ENCODE results near the gene CD47. TPM values are rescaled to one million over a fixed set of nuclear protein-coding genes. Genes with fewer than 3 reads are reported as not detected.

Gene CD47
- total and polyA plus RNA-seq, 2 of the 4 experiments (the other 2 are of a cell fraction) = 45.9 to 52.0 TPM

DNA sequence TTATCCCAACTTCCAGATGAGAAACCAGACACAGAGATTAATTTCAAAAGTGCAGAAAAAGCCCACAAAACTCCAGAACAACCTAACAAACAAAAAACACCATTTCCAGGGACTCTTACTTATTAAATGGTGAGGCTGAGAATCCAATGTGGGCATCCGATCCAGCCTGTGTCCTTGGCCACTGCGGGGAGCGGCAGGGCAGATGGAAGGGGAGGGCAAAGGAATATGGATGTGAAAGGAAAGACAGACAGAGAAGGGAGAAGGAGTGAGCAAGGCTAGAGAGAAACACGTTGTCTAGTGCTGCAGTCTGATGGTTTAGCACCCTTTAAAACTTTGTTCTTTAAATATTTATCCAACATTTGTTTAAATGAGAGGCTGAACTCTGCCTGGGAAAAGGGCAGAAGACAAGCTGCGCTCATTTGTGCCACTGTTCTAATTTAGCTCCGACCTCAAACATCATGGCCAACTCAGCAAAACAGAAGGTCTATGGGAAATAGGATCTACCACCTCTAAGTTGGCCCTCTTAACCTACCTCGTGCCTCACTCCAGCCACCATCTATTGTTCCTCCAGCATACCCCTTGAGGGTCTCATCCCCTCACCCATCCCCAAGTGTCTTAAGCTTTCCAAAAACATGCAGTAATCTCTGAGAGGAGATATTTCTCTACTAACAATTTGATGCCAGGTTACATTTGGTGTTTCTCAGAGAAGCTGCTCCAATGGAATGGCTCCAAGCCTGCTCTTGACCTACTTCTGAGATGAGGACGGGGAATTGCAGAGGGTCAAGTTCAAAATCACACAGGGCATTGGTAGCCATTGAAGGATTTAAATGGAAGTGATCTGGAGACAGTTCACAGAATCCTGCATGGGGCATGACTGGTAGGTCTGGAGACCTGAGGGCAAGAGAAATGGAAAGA, 77.4 kb downstream of the CD47 start (continued):
- no peak for TF ChIP-seq FOS (IDR thresholded peaks at IDR 0.05; ENCODE audit: low read depth, low read length)

- Histone ChIP-seq H4K8ac (ENCODE audit: low read depth in 2 of 2, low read length in 2 of 2) (no peak overlapping the region), H3K23ac (ENCODE audit: low read depth, low read length) (no peak overlapping the region), H2BK5ac (ENCODE audit: low read depth, low read length, poor library complexity, severe bottlenecking) (no peak overlapping the region), H3K4me1 (ENCODE audit: control insufficient read depth, insufficient read depth, low read length) (peaks cover 1% of the 10 kb centered on the region; the same call in 1 of the 2 replicates), H2AK9ac (replicated peaks; ENCODE audit: low read depth, low read length, poor library complexity) (no peak overlapping the region), H3K27me3 (ENCODE audit: control insufficient read depth, insufficient read depth, low read length) (peaks cover 12% of the 10 kb centered on the region), H4K91ac (ENCODE audit: insufficient read depth, low read depth, low read length) (no peak overlapping the region), H3K9ac (ENCODE audit: low read depth, low read length) (no peak overlapping the region), H3K14ac (replicated peaks; ENCODE audit: low read depth, low read length) (no peak overlapping the region), H3K56ac (ENCODE audit: extremely low read depth, insufficient read depth, low read length) (no peak overlapping the region), H3K4me2 (ENCODE audit: low read depth, low read length) (no peak overlapping the region), H3K9me1 (ENCODE audit: insufficient read depth, low read length) (no peaks in the 10 kb centered on the region), H3K36me3 (ENCODE audit: control insufficient read depth, insufficient read depth, low read length) (no peaks in the 10 kb centered on the region), H3K79me1 (ENCODE audit: low read depth in 1 of 2, low read length in 2 of 2) (no peaks in the 10 kb centered on the region), H3K9me3 (ENCODE audit: control insufficient read depth, insufficient read depth, low read length) (no peaks in the 10 kb centered on the region), H3K18ac (ENCODE audit: low read depth, low read length) (no peak overlapping the region), H2BK20ac (ENCODE audit: low read depth, low read length) (no peak overlapping the region), H3K27ac (ENCODE audit: insufficient read depth, low read length) (no peak overlapping the region), H2BK120ac (ENCODE audit: low read depth, low read length) (no peak overlapping the region), H3K4me3 (ENCODE audit: insufficient read depth, low read depth, low read length) (no peak overlapping the region), H4K20me1 (ENCODE audit: insufficient read depth, low read length) (no peaks in the 10 kb centered on the region), H2BK15ac (ENCODE audit: low read depth, low read length) (no peak overlapping the region), H3K4ac (ENCODE audit: low read depth, low read length) (no peak overlapping the region), H2AFZ (replicated peaks; ENCODE audit: low read length, poor library complexity) (no peak overlapping the region), H2AK5ac (ENCODE audit: low read depth, low read length) (no peak overlapping the region), H4K5ac (ENCODE audit: low read depth, low read length) (no peak overlapping the region)
- 100% methylated on average over 1 of the region's 8 CpGs; no CpG with 5 or more reads in 1 of the 2 experiments for WGBS, 2 experiments (ENCODE audit: extremely low coverage in 2 of 2, insufficient read length in 1 of 2)
- dilution Hi-C loops (cut with HindIII; ENCODE audit: low sequenced_read_pairs, unreplicated experiment) = no loop called here
- CTCF ChIA-PET = no interaction called here
- DNase-seq (no peak), ATAC-seq (ENCODE audit: low read depth) (no peak)
- TF ChIP-seq, protein P1, sequence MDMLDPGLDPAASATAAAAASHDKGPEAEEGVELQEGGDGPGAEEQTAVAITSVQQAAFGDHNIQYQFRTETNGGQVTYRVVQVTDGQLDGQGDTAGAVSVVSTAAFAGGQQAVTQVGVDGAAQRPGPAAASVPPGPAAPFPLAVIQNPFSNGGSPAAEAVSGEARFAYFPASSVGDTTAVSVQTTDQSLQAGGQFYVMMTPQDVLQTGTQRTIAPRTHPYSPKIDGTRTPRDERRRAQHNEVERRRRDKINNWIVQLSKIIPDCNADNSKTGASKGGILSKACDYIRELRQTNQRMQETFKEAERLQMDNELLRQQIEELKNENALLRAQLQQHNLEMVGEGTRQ (IDR thresholded peaks at IDR 0.05; ENCODE audit: low read depth, low read length) = no peak
- TF ChIP-seq POLR2A (IDR thresholded peaks at IDR 0.05; ENCODE audit: low read depth, low read length) = no peak
- no peak for TF ChIP-seq CEBPB (IDR thresholded peaks at IDR 0.05; ENCODE audit: low read depth, low read length)
- TF ChIP-seq RFX5 (IDR thresholded peaks at IDR 0.05; ENCODE audit: low read depth, low read length) = no peak
- TF ChIP-seq, protein P2, sequence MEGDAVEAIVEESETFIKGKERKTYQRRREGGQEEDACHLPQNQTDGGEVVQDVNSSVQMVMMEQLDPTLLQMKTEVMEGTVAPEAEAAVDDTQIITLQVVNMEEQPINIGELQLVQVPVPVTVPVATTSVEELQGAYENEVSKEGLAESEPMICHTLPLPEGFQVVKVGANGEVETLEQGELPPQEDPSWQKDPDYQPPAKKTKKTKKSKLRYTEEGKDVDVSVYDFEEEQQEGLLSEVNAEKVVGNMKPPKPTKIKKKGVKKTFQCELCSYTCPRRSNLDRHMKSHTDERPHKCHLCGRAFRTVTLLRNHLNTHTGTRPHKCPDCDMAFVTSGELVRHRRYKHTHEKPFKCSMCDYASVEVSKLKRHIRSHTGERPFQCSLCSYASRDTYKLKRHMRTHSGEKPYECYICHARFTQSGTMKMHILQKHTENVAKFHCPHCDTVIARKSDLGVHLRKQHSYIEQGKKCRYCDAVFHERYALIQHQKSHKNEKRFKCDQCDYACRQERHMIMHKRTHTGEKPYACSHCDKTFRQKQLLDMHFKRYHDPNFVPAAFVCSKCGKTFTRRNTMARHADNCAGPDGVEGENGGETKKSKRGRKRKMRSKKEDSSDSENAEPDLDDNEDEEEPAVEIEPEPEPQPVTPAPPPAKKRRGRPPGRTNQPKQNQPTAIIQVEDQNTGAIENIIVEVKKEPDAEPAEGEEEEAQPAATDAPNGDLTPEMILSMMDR (conservative IDR thresholded peaks at IDR 0.05; ENCODE audit: low read depth, low read length) = no peak
- no peak for TF ChIP-seq BHLHE40 (IDR thresholded peaks at IDR 0.05; ENCODE audit: low read depth, low read length)
- intact Hi-C loops (cut with micrococcal nuclease) = no loop called here
- in situ Hi-C loops (cut with MboI; ENCODE audit: low sequenced_read_pairs) = no loop called here
- no TSS peak for BruUV-seq (replicated peaks)
- POLR2A ChIA-PET (ENCODE audit: unreplicated experiment) = no interaction called here
These were observed 78.5 kb downstream of the CD47 start for GRCh38 chr3:108012304-108012703.

All from IMR-90 (cell line).